Hematopoietic multipotent progenitor cell treated with erythropoietin and hydrocortisone succinate and interleukin-3 and kit ligand, for 4 days (in vitro differentiated cells): ENCODE results near the gene PACS1.
"Not testable (repeated sequence)": the region's sequence is repeated elsewhere in the genome, so short reads cannot be mapped to it uniquely, and the experiment has no call there.

Experiments used
- DNase-seq: peaks from one replicate; pipeline ENCODE4 v3.0.0-alpha.2; 2015

Gene PACS1

GRCh38 chr11:66230156-66230555, 160.1 kb downstream of the PACS1 start:
- DNase-seq: no peak

GRCh38 chr11:66230978-66231377, 160.9 kb downstream of the PACS1 start:
- no peak for DNase-seq

- DNase-seq: no peak
Observed at GRCh38 chr11:66231561-66231960, 161.5 kb downstream of the PACS1 start.

- DNase-seq: no peak
Observed at GRCh38 chr11:66232769-66233168, 162.7 kb downstream of the PACS1 start.

- no peak for DNase-seq
Observed at GRCh38 chr11:66233301-66233700, 163.2 kb downstream of the PACS1 start.

GRCh38 chr11:66235141-66235540, 165.1 kb downstream of the PACS1 start:
- no peak for DNase-seq

GRCh38 chr11:66237867-66238266, 167.8 kb downstream of the PACS1 start:
- DNase-seq: no peak

GRCh38 chr11:66238786-66239413, 168.8 kb downstream of the PACS1 start:
- no peak for DNase-seq

- DNase-seq: no peak
Observed at GRCh38 chr11:66239511-66239910, 169.4 kb downstream of the PACS1 start.

- DNase-seq: no peak
Observed at GRCh38 chr11:66239998-66240780, 170.1 kb downstream of the PACS1 start.

GRCh38 chr11:66240781-66241136, 170.7 kb downstream of the PACS1 start:
- DNase-seq: no peak

GRCh38 chr11:66242095-66242765, 172.2 kb downstream of the PACS1 start:
- DNase-seq: no peak

GRCh38 chr11:66243782-66244535, 173.9 kb downstream of the PACS1 start:
- DNase-seq: no peak

- no peak for DNase-seq
Observed at GRCh38 chr11:66247295-66247694, 177.2 kb downstream of the PACS1 start.

- DNase-seq: no peak
Observed at GRCh38 chr11:66247801-66248200, 177.7 kb downstream of the PACS1 start.

GRCh38 chr11:66248903-66249302, 178.8 kb downstream of the PACS1 start:
- DNase-seq: no peak

GRCh38 chr11:66251809-66252208, 181.7 kb downstream of the PACS1 start:
- no peak for DNase-seq

GRCh38 chr11:66253081-66253480, 183.0 kb downstream of the PACS1 start:
- not testable (repeated sequence) for DNase-seq

- DNase-seq: no peak
Observed at GRCh38 chr11:66258473-66258893, 188.4 kb downstream of the PACS1 start.

- DNase-seq: no peak
Observed at GRCh38 chr11:66259225-66259624, 189.2 kb downstream of the PACS1 start.

- no peak for DNase-seq
Observed at GRCh38 chr11:66259956-66260355, 189.9 kb downstream of the PACS1 start.

- no peak for DNase-seq
Observed at GRCh38 chr11:66261578-66261977, 191.5 kb downstream of the PACS1 start.

GRCh38 chr11:66262191-66262590, 192.1 kb downstream of the PACS1 start:
- DNase-seq: no peak
